Measurements from ENCODE around the gene MGMT.

DNA sequence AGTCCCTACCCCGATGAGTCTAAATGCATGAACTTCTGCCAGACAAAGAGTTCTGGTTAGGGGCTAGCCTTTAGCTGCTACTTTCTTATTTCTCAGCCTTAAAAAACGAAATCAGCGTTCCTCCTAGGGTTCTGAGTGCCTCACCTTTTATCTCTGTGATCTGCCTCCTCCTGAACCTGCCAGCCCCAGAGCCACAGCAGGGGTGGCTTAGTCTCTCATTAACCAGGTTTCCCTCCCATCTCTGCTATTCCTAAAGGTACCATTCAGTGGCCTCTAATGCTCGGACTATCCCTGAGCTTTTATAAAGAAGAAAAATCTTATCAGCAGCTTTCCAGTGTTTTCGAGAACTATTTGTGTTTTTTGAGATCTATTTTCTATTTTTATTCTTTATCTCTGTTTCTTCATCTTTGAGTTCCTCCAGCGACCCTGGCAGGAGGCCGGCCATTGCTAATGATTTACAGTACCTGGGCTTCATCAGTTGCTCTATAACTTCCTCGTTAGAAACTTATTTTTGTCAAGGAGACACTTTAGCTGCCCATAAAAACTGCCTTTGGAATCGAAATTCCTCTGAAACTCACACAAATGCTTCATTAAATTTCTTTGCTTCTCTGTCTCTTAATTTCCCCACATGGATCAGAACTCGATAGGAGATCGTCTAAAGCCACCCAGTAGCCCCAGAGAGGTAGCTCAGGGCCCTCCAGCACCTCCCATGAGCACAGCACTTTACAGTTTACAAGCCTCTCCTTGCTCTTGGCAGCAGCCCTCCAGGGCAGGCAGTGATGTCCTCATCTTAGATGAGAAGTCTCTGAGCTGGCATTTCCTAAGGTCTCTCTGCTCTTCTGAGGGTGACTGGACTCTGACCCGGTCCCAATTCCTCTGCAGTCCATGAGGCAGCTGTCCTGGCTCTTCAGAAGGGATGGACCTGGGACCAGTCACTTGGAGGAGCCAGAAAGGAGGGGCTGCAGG is 347.9 kb downstream of the MGMT start:
- TF ChIP-seq, protein P1, sequence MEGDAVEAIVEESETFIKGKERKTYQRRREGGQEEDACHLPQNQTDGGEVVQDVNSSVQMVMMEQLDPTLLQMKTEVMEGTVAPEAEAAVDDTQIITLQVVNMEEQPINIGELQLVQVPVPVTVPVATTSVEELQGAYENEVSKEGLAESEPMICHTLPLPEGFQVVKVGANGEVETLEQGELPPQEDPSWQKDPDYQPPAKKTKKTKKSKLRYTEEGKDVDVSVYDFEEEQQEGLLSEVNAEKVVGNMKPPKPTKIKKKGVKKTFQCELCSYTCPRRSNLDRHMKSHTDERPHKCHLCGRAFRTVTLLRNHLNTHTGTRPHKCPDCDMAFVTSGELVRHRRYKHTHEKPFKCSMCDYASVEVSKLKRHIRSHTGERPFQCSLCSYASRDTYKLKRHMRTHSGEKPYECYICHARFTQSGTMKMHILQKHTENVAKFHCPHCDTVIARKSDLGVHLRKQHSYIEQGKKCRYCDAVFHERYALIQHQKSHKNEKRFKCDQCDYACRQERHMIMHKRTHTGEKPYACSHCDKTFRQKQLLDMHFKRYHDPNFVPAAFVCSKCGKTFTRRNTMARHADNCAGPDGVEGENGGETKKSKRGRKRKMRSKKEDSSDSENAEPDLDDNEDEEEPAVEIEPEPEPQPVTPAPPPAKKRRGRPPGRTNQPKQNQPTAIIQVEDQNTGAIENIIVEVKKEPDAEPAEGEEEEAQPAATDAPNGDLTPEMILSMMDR (IDR thresholded peaks at IDR 0.05), result no peak
- no peak for TF ChIP-seq ZFX (IDR thresholded peaks at IDR 0.05; ENCODE audit: borderline replicate concordance)

Measured in 22Rv1 (cell line).